ENCODE measurements around the gene SEPTIN3.

SEPTIN3 gene, protein sequence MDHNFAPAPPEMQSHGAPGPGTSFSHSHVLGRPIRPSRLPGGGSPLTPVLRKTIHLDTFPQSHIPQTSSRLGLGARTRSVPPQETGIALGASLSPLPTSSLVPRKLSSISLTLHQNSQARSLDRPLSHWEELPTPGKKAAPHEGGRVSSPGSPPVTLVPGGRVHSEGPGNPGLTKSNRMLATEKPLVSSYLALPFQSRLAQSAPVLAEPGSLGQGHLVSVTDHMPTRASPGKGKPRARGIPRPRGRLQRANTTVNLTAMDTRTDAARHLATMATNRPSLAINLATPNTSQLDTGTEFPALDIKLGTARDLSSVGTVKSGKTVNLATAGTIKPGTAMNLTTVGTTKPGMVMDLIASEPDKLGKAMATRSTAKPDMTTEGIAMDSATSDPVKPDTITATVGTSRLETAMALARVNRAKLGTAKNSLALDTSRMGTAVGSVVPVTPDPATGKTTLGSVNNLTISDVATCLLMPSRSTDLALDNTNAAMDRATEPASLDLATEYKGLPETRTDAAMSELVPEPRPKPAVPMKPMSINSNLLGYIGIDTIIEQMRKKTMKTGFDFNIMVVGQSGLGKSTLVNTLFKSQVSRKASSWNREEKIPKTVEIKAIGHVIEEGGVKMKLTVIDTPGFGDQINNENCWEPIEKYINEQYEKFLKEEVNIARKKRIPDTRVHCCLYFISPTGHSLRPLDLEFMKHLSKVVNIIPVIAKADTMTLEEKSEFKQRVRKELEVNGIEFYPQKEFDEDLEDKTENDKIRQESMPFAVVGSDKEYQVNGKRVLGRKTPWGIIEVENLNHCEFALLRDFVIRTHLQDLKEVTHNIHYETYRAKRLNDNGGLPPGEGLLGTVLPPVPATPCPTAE

DNA sequence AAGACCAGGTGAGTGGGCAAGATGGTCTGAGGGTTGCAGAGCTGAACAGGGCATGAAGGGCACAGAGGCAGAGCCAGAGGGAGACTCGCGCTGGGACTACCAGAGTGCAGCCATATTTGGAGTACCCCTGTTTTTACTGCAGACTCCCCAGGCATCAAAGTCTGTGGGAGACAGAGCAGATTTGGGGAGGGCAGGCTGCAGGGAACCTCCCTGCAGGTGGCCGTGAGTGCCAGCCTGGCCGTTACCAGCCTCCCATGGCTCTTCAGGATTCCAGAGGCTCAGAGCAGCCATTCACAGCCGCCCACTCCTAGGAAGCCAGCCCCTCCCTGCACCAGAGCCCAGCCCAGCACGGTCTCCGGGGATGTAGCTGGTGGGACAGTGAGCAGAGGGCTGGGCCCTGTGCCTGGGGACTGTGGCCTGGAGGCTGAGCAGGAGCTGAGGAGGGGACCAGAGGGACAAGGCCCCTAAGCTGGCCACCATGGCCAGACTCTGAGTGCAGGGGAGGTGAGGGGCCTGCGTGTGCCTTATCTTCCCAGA is at the start of gene SEPTIN3:
TSS of gene SEPTIN3 (plus strand) at position 334 of the 537 bp plus-strand sequence. CDS start 2,050 bp downstream, outside the sequence.
- no peak for DNase-seq (ENCODE audit: low read depth)

DNA sequence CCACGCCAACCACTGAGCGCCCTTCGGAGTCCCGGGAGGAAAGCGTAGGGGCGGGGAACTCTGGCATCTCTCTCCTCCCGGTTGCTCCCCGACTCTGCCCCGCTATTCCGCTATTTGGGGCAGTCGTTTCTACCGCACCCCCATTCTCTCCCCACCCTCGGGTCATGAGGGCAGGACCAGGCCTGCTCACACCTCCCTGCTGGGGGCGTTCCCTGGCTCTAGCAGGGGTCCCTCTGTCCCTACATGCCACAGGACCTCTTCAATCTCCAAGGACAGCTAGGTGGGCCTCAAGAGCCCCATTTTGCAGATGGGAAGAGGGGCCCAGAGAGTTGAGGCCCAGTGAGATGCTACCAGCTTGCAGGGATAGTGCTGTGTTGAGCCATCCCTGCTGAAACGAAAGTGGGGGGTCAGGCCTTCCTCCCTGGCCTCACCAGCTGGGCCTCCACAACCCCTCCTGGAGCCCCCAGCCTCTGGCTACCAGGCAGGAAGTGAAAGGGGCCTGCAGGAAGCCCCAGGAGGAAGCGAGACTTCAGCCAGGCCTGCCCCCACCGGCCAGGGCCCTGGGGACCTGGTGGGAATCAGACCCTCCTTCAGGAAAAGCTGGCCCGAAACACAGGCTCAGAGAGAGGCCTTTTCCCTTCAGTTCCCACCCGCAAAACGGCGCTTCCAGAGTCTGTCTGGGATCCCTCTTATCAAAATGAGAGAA is 48.8 kb upstream of the SEPTIN3 start:
- no peak for DNase-seq (ENCODE audit: low read depth)

DNA sequence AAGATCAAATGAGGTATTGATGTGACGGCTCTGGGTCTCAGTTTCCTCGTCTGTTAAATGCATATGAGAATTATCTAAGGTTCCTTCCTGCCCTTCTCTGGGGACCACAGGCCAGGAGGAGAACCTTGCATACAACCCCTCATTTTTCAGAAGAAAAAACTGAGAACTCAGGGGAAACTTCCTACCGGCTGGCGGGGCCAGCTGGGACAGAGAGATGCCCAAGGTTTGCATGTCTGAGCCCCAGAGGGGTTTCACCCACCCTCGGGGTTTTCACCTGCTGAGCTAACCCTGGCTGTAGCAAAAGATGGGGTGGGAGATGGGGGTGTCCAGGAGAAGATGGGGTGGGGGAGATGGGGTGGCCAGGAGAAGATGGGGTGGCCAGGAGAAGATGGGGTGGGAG is 46.9 kb upstream of the SEPTIN3 start:
- no peak for DNase-seq (ENCODE audit: low read depth)

DNA sequence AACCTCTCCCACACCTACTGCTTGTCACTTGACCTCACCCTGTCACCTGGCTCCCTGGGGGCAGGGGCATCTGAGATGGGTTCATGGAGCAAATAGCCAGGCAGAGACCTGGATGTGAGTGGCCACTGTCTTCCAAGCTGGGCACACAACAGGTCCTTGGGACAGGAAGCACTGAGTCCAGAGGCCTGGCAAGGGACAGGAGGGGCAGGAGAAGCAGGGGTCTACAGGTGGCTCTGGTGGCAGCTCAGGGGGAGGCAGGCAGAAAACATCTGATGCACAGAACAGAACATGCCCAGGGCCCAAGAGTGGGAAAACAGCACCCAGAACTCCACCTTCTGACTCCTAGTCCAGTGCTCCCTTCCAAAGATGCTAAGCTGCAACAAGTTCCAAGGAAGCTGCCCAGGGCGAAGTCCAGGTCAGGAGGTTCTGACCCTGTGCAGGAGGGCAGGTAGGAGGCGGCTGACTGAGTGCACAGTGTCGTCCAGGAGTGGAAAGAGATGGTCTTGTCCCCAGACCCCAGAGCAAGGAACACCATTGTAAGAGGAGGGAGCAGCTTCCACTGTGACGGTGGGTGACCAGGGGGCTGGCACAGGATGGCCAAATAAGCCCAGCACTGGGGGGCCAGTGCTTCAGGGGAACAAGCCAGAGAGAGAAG is 46.2 kb upstream of the SEPTIN3 start:
- no peak for DNase-seq (ENCODE audit: low read depth)

DNA sequence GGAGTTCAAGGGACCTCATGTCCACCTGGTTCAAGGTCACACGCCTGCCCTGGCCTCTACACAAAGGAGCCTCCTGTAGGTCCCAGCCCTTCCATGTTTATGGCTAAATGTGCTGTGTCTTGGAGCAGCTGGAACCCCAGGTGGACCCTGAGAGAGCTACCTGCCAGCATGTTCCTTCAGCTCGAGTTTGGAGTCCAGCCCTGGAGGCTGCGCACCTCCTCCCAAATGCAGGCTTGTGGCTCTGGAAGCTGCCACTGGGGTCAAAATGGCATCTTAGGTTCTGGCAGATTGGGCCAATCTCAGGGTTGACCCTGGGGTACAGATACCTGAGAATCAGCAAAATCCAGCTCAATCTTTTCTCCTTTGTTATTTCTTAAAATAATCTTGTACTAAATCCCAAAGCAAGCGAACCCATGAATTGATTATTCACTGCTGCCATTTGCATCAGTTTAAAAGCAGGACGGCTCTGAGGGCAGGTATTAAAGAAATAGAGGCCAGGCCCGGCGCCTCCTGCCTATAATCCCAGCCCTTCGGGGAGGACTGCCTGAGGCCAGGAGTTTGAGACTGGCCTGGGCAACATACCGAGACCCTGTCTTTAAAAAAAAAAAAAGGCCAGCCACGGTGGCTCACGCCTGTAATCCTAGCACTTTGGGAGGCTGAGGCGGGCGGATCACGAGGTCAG is 45.5 kb upstream of the SEPTIN3 start:
- DNase-seq (ENCODE audit: low read depth), result no peak

DNA sequence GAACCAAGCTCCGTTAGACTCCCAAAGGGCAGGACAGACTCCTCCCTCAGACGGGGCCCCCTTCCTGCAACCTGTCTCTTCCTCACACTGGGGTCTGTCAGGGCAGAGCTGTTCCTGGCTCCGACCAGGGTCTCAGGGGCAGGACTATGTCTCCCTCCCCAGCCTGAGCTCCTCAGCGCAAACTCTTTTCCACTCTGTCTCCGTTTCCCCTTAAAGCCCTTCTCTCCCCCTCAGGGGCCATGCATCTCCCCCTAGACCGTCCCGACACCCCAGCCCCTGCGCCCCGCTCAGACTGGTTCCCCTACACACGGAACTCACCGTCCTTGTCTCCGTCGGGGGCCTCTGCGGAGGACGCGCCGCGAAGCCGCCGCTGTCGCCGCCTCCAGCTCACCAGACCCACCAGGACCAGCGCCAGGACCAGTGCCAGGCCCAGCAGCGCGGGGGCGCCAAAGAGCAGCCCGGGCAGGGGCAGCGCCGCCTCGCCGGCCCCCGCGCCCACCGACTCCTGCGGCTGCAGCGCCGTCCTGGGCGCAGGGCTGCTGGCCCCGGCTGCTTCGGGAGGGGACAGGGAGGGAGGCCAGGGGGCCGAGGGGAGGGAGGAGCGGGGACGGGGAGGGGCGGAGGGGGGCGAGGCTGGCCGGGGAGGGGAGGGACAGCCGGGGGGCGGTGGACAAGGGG is 43.3 kb upstream of the SEPTIN3 start:
- DNase-seq (ENCODE audit: low read depth), result peak; percentile 77

DNA sequence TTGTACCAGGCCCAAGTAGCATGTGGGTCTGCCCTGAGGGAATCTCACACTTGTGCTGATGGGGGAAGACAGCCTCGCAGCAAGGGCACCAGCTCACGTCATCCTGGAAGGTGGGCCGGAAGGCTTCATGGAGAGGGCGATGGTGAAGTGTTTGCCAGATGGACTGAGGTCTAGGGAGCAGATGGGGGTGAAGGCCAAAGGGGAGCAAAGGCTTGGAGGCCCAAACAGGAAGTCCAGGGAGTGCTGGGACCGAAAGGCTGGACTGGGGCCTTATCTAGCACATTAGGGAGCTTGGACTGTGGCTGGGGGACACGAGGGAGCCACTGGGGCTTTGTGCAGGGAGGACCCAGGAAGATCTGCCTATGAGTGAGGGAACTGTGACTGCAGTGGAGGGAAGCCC is 41.4 kb upstream of the SEPTIN3 start:
- no peak for DNase-seq (ENCODE audit: low read depth)

DNA sequence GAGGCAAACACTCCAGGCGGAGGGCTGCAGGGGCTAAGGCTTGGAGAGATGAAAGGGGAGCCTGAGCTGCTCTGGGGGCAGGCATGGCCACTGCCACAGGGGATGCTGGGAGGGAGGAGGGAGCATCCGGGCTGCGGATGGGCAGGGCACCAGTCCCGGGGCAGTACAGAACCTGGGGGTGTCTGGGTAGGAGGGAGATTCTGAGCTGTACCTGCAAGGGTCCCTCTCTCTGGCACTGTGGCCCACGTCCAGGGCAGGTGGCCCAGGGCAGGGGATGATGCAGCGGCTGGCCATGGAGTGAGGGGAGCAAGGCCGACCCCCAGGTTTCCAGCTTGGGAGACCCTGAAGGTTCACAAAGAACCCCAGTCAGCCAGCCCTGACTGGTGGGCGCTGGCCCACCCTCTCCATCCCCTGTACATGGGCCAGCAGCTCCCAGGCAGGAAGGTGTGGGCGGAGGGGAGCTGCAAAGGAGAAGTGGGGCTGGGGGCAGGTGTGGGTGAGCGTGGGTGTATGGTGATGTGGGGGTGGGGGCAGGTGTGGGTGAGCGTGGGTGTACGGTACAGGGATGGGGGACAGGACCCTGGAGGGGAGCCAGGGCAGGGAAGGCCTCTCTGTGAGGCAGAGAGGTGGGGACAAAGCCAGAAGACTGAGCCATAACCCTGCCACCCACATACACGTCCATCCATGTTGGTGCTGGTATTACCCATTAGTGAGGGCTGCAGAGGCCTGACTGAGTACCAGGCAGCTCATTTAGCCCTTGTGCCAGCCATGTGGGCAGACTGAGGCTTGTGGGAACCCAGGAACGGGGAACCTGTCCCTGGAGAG is 40.4 kb upstream of the SEPTIN3 start:
- DNase-seq (ENCODE audit: low read depth), result no peak

DNA sequence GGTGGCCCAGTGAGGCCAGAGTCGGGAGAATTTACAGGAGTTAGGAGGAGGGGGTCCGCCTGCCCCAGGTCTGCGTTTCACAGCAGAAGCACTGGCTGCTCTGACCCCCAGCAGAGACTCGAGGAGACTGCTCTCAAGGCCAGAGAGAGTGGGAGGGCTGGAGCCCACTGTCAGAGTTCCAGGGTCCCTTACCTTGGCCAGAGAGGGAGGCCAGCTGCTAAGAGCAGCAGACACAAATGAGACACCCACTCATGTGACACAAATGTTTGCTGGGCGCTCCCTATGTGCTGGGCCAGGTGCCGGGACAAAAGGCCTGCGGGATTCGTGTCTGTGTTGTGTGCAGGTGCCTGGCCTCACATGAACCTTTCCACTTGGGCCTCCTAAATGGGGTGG is 39.8 kb upstream of the SEPTIN3 start:
- no peak for DNase-seq (ENCODE audit: low read depth)

DNA sequence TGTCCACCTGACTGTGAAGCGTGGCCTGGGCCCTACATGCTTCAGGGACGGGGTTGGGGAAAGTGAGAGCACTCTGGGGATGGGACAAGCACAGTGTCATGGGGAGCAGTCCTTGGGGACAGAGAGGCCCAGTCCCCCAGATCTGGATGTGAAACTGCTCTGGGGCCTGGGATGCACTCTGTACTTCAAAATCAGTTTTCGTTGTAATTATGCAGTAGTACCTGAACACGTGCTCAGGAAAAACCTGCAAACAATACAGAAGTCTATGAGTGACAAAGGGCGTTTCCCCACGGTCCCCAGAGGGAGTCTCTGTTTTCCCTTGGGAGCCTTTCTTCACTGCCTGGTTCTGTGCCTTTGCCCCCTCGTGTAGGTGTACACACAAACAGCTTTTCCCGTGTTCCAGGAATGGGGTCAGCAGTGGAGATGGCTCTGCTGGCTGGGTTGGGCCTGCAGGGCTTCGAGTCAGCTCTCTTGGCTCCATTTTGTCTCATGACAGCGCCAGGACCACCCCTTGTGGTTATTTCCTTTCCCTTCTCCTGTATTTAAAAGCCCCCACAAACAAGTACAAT is 37.5 kb upstream of the SEPTIN3 start:
- DNase-seq (ENCODE audit: low read depth), result no peak

DNA sequence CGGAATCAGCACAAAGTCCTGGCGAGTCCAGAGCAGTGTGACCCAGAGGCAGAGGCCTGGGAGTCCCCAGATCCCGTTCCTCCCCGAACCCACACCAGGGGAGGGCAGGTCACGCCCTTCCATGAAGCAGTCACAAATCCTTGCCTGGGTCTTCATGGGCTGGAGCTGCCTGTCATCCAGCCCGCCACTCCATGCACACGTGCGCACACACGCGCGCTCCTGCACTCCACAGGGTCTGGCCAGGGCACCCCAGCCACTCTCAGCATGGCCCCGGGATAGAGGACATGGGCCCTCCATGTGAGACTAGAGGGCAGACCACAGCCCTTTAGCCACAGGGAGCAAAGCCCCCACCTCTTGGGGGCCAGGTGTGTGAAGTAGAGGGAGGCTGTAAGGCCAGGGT is 36.9 kb upstream of the SEPTIN3 start:
- no peak for DNase-seq (ENCODE audit: low read depth)

DNA sequence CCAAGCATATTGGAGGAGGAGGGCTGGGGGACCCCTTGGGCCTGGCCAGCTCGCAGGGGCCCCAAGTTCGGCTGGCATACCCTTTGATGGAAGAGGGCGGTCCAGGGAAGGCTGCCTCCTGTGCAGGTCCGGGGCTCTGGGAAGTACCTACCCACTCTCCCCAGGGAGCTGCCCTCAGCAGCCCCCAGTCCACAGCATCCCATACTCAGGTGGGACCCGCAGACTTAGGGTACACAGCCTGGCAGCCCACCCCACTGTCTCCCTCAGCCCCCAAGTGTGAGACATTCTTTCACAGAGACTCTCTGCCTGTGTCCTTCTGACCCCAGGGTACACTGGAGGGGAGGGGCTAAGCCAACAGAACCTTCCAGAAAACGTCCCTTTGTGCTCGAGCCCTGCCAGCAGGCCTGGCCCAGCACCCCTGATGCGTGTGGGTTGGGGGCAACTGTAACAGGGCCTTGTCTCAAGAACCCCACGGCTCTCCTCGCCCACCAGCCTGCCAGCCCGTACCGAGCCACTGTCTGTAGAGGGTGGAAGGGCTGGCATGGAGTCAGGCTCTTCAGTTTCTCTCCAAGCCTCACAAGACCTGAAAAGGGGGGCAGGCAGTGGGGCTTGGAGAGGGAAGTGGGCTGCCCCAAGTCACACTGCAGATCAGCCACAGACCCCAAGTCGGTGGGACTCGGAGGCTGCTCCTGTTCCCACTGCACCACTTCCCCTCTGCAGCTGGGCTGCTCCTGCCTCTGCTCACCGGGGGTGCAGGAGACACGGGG is 35.6 kb upstream of the SEPTIN3 start:
- no peak for DNase-seq (ENCODE audit: low read depth)

DNA sequence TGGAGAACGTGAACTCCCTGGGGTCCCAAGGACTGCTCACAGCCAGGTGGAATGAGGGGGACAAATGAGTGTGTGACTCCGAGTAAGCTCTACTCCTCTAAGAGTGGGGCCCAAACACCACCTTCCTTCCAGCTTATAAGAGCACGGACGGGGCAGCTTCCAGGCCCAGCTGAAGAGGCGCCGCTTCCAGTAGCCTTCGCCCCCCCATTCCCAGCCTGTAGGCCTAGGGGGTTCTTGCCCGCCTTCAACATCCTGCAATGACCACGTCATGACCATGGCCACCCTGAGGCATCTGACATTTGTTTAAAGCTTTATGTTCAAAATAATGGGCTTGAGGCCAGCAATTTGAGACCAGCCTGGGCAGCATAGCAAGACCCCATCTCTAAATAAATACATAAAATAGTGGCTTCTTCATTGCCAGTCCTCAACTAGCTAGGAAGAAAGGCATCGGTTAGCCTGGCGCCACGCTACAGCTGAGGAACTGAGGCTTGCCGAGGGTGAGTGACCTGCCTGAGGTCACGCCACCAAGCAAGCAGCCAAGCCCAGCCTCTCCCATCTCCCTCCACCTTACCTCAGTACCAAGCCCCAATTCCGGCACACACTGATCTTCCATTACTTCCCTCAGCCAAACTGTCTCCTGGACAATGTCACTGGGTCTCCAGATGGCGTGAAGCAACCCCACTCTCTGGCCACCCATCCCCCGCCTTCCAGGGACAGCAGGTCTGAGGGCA is 34.8 kb upstream of the SEPTIN3 start:
- no peak for DNase-seq (ENCODE audit: low read depth)

DNA sequence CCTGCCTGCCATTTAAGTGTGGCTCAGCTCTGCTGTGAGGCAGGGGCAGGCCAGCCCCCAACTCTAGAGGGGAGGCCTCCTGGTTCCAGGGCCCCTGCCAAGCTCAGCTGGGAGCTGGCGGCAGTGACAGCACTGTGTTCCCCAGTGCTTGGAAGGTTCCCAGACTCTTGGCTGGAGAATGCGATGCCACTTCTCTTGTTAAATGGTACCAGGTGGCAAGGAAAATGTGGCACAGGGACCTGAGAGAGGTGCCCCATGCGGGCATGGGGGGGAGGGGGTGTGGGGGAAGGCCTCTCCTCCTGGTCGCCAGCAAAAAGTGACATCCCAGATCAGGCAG is 34.3 kb upstream of the SEPTIN3 start:
- no peak for DNase-seq (ENCODE audit: low read depth)

DNA sequence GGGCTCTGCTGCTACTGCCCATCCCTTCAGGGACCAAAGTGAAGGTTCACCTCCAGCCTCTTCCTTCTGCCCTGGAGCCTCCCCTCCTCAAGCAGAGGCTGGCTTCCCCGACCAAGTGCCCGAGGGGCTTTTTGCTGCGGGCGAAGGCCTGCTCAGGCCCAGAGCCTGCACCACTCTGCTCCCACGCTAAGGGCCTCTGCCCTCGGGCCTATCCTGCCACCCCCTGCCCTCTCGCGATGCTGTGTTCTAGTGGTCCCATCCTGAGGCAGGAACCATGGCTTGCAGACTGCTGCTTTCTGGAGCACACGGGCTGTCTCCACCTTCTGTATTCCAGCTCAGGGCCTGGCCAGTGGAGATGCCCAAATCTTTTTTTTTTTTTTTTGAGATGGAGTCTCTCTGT is 33.7 kb upstream of the SEPTIN3 start:
- DNase-seq (ENCODE audit: low read depth), result no peak

DNA sequence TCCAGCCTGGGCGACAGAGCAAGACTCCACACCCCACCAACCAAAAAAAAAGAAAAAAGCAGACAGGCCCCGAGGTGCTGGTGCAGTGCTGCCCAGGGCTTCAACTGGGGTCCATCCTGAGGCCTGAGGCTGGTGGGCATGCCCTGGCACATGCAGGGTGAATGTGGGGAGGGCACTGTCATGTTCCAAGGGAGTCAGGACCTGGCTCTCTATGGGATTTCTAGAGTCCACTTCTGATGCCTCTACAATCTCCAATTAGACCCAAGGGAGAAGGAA is 32.4 kb upstream of the SEPTIN3 start:
- no peak for DNase-seq (ENCODE audit: low read depth)

DNA sequence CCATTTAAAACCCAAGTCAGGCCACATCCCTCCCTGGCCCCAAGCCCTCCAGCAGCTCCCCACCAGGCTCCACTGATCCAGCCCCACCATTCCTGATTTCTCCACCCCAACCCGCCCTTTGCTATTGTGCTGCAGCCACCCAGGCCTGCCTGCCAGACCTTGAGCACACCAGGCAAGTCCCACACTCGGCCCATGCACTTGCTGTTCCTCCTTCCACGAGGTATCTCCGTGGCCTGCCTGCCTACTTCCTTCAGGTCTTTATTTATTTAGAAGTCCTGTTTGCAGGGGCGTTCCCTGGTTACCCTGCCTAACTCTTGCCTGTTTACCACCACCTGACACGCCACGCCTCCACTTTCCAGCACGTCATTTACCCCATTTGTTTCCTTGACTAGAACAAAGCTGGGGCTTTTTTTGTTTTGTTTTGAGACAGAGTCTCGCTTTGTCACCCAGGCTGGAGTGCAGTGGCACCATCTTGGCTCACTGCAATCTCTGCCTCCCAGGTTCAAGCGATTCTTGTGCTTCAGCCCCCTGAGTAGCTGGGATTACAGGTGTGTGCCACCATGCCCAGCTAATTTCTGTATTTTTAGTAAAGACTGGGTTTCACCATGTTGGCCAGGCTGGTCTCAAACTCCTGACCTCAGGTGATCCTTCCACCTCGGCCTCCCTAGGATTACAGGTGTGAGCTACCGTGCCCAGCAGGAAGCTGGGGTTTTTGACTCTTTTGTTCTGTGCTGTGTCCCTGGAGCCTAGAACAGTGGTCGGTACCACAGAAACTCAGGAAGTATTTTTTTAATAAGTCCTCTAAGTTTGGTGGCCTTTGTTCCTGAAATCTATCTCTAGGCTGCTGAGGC is 29.0 kb upstream of the SEPTIN3 start:
- peak; percentile 87 for DNase-seq (ENCODE audit: low read depth)
